Rectal smooth muscle tissue (tissue), 1 donor: Measurements from ENCODE around the gene DCUN1D4.

ENCODE experiments used
- H3K27ac ChIP-seq: one replicate; pipeline ENCODE4 v1.7.0; 2013; ENCODE audit warnings: low read depth, low read length, inconsistent platforms
- H3K27me3 ChIP-seq: one replicate; pipeline ENCODE4 v1.7.0; 2013; ENCODE audit warnings: low read length; ENCODE audit not compliant: control insufficient read depth, insufficient read depth
- H3K36me3 ChIP-seq: one replicate; pipeline ENCODE4 v1.7.0; 2013; ENCODE audit warnings: low read length; ENCODE audit not compliant: control insufficient read depth, insufficient read depth
- H3K4me1 ChIP-seq: one replicate; pipeline ENCODE4 v1.7.0; 2013; ENCODE audit warnings: low read length; ENCODE audit not compliant: control insufficient read depth, insufficient read depth
- H3K4me3 ChIP-seq: one replicate; pipeline ENCODE4 v1.7.0; 2013; ENCODE audit warnings: low read length
- H3K9ac ChIP-seq: one replicate; pipeline ENCODE4 v1.7.0; 2013; ENCODE audit warnings: low read length

DCUN1D4 gene

DNA sequence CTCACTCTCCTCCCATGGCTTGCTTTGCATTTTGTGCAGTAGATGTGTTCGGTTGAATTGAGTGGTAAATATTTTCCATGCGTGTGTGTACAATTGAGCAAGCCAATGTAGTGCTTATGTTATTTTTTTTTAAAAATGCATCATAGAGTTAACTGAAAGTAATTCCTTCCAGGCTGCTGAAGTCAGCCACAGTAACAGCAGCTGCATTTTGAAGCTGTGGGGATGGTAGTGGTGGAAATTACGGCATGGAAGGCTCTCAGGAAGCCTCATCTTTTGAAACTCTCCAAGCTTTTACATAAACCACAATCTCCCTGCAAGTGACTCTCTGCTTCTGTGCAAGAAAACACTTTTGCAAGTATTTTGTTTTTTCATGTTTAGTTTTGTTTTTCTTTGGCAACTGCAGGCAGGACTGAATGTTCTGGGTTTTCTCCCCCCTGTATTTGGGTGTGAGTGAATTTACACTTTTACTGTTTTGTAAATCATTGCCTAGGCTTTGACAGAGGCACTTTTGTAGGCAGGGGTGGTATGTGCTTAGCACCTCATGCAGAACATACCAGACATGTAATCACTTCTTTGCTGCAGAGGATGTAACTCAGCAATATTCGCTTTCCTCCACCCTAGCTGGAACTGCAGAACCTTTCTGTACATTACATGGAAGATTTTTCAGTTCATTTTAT is 121.0 kb downstream of the DCUN1D4 start:
- Histone ChIP-seq H3K27ac (no peak overlapping the region), H3K27me3 (no peaks in the 10 kb centered on the region), H3K4me1 (no peaks in the 10 kb centered on the region), H3K4me3 (no peak overlapping the region), H3K9ac (no peak overlapping the region), H3K36me3 (no peaks in the 10 kb centered on the region)

- Histone ChIP-seq H3K9ac (no peak overlapping the region), H3K36me3 (no peaks in the 10 kb centered on the region), H3K27me3 (no peaks in the 10 kb centered on the region), H3K4me3 (no peak overlapping the region), H3K27ac (no peak overlapping the region), H3K4me1 (no peaks in the 10 kb centered on the region)
Measured at GRCh38 chr4:51965862-51966261, 122.9 kb downstream of the DCUN1D4 start.
